HL-60/S4 treated with retinoic acid at 250 ng/mL for 4 days and 3 days (cell line): ENCODE measurements around the gene SERPIND1.
"Not testable (repeated sequence)": the region's sequence is repeated elsewhere in the genome, so short reads cannot be mapped to it uniquely, and the experiment has no call there.

ENCODE experiments used
- in situ Hi-C: fragments of 300-500 bp; cut with MboI; formaldehyde crosslinking; loops from 2 replicates; pipeline ENCODE4 v1.7.0; 2022; ENCODE audit warnings: low sequenced_read_pairs

Gene SERPIND1

DNA sequence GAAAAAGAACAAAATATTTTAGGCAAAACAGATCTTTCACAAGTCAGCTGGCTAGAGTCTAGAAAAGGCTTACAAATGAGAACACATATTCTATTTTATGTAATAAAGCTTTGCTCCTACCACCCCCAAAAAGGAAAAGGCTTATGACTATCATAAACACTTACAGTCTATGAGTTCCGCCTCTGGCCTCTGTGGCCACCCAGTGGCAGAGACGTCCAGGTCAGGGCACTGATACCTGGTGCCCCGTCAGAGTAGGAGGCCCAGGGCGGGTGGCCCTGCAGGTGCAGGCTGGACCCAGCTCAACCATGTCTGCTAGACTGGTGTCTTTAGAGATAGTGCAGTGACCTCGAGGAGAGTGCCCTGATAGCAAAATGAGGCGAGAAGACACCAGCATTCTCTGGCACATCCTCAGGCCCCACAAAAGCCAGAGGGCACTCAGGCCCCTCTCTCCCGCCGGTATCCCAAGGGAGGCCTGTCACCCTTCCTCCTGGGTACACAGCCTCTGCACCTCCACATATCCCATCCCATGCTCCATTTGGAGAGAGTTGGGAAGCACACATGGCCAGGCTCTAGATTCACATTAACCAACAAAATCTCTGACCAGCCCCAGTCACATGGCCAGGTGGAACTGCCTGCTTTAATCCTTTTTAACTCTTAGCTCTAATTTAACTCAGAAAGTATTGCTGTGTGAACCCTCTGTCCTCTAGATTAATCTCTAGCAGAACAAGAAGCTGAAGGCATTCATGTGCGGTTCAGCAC, 27.3 kb upstream of the SERPIND1 start:
- in situ Hi-C loops, result no loop called here

- in situ Hi-C loops, result no loop called here
Observed at GRCh38 chr22:20747223-20747622, 26.7 kb upstream of the SERPIND1 start.

DNA sequence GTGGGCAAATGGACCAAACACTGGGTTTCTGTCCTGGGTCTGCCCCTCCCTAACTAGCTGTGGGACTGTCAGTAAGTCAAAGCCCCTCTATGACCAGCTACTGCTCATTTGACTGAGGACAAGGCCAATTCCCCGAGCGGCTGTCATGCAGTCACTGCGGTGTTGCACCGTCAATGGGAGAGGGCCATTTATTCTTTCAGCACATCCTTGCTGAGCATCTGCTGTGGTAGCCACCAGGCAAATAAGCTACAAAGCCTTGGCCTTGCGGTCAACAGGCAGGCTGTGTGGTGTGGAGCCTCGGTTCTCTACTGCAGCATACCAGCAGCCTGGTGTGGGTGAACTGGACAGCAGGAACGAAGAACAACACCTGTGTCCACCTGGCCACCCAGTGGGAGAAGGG, 25.8 kb upstream of the SERPIND1 start:
- in situ Hi-C loops, result no loop called here

- in situ Hi-C loops, result no loop called here
Observed at GRCh38 chr22:20748731-20749428, 25.0 kb upstream of the SERPIND1 start.

- in situ Hi-C loops, result no loop called here
Observed at GRCh38 chr22:20749453-20749852, 24.5 kb upstream of the SERPIND1 start.

- in situ Hi-C loops, result no loop called here
Observed at GRCh38 chr22:20750461-20751184, 23.3 kb upstream of the SERPIND1 start.

DNA sequence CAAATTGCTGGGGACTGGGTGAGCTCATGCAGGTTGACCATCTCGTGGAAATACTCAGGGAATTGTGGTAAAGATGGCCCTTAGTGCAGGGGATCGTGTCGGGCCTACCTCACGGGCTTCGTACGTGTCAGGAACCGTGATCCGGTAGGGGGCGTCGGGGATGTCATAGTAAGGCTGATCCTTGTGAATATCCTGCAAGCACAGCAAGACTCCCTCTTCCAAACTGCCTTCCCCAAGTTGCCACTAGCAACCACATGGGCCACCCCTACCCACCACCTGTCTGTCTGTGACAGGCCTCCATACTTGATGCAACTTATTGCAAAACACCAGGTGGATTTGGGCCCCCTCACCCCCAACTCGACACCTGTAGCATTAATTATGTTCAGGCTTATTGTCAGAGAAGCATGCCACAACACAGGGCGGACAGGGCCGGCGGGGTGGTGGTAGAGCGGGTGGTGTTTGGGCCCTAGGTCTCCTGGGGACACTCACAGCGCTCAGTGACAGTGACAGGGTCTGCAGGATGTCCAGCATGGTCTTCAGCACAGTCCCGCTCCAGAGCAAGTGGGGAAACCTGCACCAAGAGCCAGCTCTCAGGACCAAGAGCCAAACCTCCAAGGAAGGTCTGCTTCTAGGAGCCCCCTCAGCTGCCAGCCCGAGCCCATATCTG, 22.6 kb upstream of the SERPIND1 start:
- in situ Hi-C loops, result no loop called here

GRCh38 chr22:20752104-20752741, 21.7 kb upstream of the SERPIND1 start:
- in situ Hi-C loops, result no loop called here

- in situ Hi-C loops, result no loop called here
Observed at GRCh38 chr22:20752873-20753272, 21.0 kb upstream of the SERPIND1 start.

- in situ Hi-C loops, result no loop called here
Observed at GRCh38 chr22:20756846-20757245, 17.1 kb upstream of the SERPIND1 start.

DNA sequence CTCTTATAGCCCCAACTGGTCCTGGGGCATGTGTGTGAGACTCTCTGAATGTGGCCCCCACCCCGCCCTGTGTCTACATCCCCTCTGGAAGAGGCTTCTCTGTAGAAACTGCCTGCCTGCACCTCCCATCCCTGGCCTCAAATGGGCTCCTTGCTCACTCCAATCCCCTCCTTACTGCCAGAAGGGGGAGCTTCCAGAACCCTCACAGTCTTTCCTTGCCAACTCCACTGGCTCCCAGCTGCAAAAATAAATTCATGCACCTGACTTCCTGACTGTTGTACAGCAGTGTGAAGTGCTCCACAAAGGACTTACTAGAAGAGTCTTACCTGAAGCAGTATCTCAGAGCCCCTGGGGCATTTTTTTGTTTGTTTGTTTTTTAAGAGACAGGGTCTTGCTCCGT, 15.2 kb upstream of the SERPIND1 start:
- in situ Hi-C loops, result no loop called here

DNA sequence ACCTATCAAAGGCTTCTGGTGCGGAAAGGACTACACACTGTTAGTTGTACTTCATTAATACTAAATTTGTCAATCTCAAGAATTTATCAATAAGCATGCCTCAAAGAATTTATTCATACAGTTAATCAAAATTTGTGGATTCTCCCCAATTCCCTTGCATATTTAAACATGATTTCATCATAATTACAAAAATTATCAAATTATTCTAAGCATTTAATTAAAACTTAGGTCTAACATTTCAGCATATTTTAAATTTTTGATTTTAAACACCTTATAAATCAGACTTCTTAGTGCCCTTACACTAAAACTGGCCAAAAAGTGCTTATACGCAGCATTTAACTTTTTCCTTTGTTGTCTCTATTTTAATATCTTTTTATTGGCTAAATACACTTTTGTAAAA, 13.8 kb upstream of the SERPIND1 start:
- in situ Hi-C loops, result no loop called here

DNA sequence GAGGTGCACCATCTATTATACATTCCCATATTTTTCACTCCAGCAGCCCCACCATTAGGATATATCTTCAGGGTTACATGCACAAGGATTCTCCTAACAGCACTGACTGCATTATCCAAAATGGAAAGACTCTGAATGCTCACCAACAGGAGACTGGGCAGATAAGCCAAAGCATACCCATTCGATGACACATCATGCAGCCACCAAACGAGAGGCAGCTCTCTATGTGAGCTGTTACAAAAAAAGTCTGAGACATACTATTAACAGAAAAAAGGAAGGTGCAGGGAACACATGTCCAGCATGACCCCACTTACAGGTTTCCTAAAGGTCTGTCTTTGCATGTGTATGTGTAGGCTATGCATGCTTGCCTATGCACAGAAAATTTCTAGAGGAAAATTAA, 12.4 kb upstream of the SERPIND1 start:
- in situ Hi-C loops, result no loop called here

DNA sequence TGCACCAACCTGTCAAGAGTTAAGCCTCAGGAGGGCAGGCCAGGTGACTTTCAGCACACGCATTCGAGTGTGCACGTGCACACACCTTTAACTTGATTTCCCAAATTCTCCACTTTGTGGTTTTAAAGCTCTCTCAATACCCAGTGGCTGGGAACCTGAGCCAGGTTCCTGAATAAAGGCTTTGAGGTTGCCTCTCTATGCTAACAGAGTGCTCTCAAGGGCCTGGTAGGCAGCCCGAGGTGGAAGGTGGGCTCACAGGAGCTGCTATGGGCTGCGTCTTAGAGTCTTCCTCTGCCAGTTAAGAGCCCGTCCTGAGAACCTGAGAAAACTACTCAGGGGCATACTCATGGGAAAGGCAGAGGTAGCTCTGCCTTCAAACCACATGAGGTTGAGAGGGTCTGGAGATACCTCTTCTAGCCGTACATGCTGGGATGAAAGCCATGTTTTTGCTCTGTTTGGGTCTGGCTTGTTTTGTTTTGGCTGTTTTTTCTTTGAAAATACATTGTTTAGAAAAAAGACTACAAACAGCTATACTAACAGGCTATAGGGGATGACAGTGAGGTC, 11.6 kb upstream of the SERPIND1 start:
- in situ Hi-C loops, result no loop called here

GRCh38 chr22:20763630-20764470, 10.1 kb upstream of the SERPIND1 start:
- in situ Hi-C loops, result no loop called here

DNA sequence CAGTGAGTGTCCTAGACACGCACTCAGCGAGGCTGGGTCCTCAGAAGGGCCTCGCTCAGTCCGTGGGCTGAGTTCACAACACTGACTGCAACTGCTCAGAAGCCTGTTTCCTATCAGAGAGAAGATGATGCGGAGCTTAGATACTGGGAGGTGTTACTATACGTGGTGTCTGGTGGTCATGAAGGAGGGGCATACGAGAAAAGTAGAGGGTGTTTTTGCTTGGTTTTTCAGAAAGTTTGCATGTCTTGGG, 9.5 kb upstream of the SERPIND1 start:
- in situ Hi-C loops, result no loop called here

DNA sequence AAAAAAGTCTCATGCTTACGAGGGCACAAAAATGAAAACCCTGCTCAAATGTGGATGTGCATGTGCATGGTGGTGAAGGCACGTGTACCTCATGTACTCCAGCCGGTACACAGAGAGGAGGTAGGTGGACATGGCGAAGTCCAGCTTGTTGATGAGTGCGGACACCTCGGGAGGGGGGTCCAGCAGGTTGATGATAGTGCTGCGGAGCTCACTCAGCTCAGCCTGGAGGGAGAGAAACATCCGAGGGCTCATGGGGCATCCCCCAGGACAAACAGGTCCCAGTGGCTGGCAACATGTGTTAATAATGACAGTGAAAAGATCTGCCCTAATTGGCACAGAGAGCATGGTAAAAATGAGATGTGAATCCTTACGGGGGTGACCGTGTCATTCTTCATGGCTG, 9.2 kb upstream of the SERPIND1 start:
- in situ Hi-C loops, result no loop called here

DNA sequence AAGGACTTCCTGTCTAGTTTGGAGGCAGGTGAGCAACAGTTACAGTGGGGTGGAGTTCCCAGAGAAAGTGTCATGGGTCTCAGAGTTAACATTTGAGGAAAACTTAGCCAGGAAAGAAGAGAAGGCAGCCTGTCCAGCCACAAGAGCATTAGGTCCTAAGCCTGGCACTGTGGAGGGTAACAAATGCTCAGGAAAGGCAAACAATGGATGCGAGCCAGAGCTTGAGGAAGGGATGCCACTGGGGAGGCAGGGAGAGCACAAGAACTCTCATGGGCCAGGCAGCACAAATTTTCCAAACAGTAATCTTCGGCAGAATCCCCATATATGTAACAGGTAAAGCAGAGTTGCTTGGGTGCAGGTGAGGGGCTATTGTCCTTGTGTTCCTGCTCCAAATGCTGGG, 8.0 kb upstream of the SERPIND1 start:
- in situ Hi-C loops, result no loop called here

- in situ Hi-C loops, result no loop called here
Observed at GRCh38 chr22:20766530-20766929, 7.4 kb upstream of the SERPIND1 start.

DNA sequence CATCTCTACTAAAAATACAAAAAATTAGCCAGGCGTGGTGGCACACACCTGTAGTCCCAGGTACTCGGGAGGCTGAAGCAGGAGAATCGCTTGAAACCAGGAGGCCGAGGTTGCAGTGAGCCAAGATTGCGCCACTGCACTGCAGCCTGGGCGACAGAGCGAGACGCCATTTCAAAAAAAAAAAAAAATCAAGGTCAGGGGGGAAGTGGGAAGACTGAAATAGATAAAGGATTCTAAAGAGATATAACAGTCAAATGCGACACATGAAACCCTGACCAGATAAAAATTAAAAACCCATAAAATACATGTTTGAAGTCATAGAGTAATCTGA, 4.5 kb upstream of the SERPIND1 start:
- in situ Hi-C loops, result not testable (repeated sequence)
